Suprapubic skin (tissue), 3 donors: ENCODE measurements around the gene BNIP1.

Source experiments
- EP300 ChIP-seq: sonication (generic); formaldehyde crosslinking; IDR thresholded peaks from one replicate; pipeline ENCODE4 v1.6.1; 2017; ENCODE audit warnings: antibody characterized with exemption
- POLR2A ChIP-seq, 2 donors: fragments of 450-650 bp; IDR thresholded peaks; one replicate each; pipeline ENCODE4 v1.6.1; 2017; ENCODE audit warnings: antibody characterized with exemption in 2 of 2, mild to moderate bottlenecking in 2 of 2, moderate library complexity in 2 of 2
- TF ChIP-seq, protein P1 (sequence below), 2 donors: fragments of 200-600 bp in 1 of 2; fragments of 450-650 bp in 1 of 2; sonication (generic) in 1 of 2; IDR thresholded peaks; one replicate each; pipeline ENCODE4 v1.5.1; 2016 to 2019; ENCODE audit warnings: antibody characterized with exemption in 2 of 2, mild to moderate bottlenecking in 1 of 2, moderate library complexity in 1 of 2

GRCh38 chr5:173211284-173211683 lies 67.0 kb downstream of the BNIP1 start:
- TF ChIP-seq, protein P1, sequence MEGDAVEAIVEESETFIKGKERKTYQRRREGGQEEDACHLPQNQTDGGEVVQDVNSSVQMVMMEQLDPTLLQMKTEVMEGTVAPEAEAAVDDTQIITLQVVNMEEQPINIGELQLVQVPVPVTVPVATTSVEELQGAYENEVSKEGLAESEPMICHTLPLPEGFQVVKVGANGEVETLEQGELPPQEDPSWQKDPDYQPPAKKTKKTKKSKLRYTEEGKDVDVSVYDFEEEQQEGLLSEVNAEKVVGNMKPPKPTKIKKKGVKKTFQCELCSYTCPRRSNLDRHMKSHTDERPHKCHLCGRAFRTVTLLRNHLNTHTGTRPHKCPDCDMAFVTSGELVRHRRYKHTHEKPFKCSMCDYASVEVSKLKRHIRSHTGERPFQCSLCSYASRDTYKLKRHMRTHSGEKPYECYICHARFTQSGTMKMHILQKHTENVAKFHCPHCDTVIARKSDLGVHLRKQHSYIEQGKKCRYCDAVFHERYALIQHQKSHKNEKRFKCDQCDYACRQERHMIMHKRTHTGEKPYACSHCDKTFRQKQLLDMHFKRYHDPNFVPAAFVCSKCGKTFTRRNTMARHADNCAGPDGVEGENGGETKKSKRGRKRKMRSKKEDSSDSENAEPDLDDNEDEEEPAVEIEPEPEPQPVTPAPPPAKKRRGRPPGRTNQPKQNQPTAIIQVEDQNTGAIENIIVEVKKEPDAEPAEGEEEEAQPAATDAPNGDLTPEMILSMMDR (IDR thresholded peaks at IDR 0.05) = no peak
- TF ChIP-seq EP300 (no peak), POLR2A (IDR thresholded peaks at IDR 0.05) (no peak)
